Measurements from ENCODE around the gene TRNT1.

Gene TRNT1

DNA sequence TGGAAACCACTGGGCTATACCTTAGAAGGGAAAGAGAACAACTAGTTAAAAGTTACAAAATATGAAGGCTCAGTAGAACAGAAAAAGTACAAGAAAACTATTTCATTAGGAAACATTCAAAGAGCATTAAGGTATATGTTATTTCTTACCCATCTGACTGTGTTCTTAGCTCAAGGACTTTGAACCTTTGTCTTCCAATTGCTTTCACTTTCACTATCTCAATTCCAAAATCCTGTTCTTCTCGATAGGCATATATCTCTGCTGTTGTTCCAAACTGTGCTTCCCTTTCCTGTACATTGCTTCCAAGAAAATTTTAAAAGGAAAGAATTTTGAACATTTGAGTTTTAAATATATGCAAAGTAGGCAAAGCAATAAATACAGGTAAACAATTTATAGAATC is 45.9 kb downstream of the TRNT1 start:
- Histone ChIP-seq H3K4me2 (ENCODE audit: insufficient read depth, low read length) (peak overlapping the region; percentile 79), H3K4me1 (ENCODE audit: insufficient read depth, low read length) (peaks cover 59% of the 10 kb centered on the region), H4K20me1 (ENCODE audit: insufficient read depth, low read length) (no peaks in the 10 kb centered on the region; the same call in 1 of the 2 replicates), H3K27me3 (ENCODE audit: insufficient read depth, low read length, poor library complexity) (no peaks in the 10 kb centered on the region), H3K9ac (ENCODE audit: low read depth, low read length) (peak overlapping the region; percentile 57), H3K9me3 (ENCODE audit: insufficient read depth, low read length, severe bottlenecking) (no peaks in the 10 kb centered on the region), H3K4me3 (ENCODE audit: low read depth in 1 of 2, low read length in 2 of 2) (peak overlapping the region; percentile 30 to 55; a peak in 2 of 4 replicates), H2AFZ (ENCODE audit: low read depth, low read length) (peak overlapping the region; percentile 54), H3K36me3 (ENCODE audit: insufficient read depth, low read length) (peaks cover 62% of the 10 kb centered on the region), H3K27ac (ENCODE audit: low read length) (peak overlapping the region; percentile 78), H3K79me2 (ENCODE audit: insufficient read depth, low read length) (peaks cover 45% of the 10 kb centered on the region)
- ATAC-seq (ENCODE audit: insufficient read depth, low read depth) = peak; percentile 74
- TF ChIP-seq EZH2 (IDR thresholded peaks at IDR 0.05; ENCODE audit: borderline replicate concordance, low read depth, low read length, severe bottlenecking) = no peak
- TF ChIP-seq, protein P1, sequence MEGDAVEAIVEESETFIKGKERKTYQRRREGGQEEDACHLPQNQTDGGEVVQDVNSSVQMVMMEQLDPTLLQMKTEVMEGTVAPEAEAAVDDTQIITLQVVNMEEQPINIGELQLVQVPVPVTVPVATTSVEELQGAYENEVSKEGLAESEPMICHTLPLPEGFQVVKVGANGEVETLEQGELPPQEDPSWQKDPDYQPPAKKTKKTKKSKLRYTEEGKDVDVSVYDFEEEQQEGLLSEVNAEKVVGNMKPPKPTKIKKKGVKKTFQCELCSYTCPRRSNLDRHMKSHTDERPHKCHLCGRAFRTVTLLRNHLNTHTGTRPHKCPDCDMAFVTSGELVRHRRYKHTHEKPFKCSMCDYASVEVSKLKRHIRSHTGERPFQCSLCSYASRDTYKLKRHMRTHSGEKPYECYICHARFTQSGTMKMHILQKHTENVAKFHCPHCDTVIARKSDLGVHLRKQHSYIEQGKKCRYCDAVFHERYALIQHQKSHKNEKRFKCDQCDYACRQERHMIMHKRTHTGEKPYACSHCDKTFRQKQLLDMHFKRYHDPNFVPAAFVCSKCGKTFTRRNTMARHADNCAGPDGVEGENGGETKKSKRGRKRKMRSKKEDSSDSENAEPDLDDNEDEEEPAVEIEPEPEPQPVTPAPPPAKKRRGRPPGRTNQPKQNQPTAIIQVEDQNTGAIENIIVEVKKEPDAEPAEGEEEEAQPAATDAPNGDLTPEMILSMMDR (IDR thresholded peaks at IDR 0.05; ENCODE audit: borderline replicate concordance, extremely low read depth, low read length, poor library complexity, severe bottlenecking) = no peak
- no peak for DNase-seq

DNA sequence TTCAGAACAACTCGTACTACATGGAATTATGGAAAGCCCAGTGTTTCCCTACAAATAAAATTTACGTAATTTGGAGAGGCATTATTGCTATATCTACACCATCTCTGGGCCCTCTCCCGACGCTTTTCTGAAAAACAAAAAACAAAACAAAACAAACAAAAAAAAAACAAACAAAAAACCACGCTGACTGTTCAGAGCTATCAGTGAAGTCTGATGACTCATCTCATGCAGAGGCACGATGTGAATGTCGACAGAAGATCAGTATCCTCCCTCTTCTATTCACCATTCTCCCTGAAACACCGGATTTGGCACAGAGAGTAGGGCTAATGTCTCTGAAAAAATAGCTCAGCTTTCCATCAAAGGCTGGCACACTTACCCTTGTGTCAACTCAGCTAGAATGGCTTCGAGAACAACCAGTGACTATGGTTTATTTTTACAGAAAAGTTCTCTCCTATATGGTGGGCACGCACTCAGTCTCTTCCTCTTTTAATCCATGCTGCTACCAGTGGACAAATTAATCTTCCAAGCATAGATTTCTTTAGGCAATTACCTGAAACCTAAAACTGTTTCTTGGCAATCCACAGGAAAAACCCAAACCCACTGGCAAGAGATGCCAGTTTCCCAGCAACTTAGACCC is 51.2 kb downstream of the TRNT1 start:
- Histone ChIP-seq H3K36me3 (ENCODE audit: insufficient read depth, low read length) (peaks cover 15% of the 10 kb centered on the region), H3K79me2 (ENCODE audit: insufficient read depth, low read length) (peaks cover 51% of the 10 kb centered on the region), H3K4me2 (ENCODE audit: insufficient read depth, low read length) (peak overlapping the region; percentile 95), H4K20me1 (ENCODE audit: insufficient read depth, low read length) (peaks cover 18% of the 10 kb centered on the region), H3K4me3 (ENCODE audit: low read depth in 1 of 2, low read length in 2 of 2) (peak overlapping the region; percentile 82 to 93; a peak in 3 of 4 replicates), H3K9ac (ENCODE audit: low read depth, low read length) (peak overlapping the region; percentile 70), H3K9me3 (ENCODE audit: insufficient read depth, low read length, severe bottlenecking) (no peaks in the 10 kb centered on the region), H3K27ac (ENCODE audit: low read length) (peak overlapping the region; percentile 87; the same call in 1 of the 2 replicates), H2AFZ (ENCODE audit: low read depth, low read length) (no peak overlapping the region), H3K4me1 (ENCODE audit: insufficient read depth, low read length) (peaks cover 65% of the 10 kb centered on the region), H3K27me3 (ENCODE audit: insufficient read depth, low read length, poor library complexity) (no peaks in the 10 kb centered on the region)
- ATAC-seq (ENCODE audit: insufficient read depth, low read depth) = no peak
- no peak for TF ChIP-seq EZH2 (IDR thresholded peaks at IDR 0.05; ENCODE audit: borderline replicate concordance, low read depth, low read length, severe bottlenecking)
- TF ChIP-seq, protein P1 (IDR thresholded peaks at IDR 0.05; ENCODE audit: borderline replicate concordance, extremely low read depth, low read length, poor library complexity, severe bottlenecking) = no peak
- no peak for DNase-seq

DNA sequence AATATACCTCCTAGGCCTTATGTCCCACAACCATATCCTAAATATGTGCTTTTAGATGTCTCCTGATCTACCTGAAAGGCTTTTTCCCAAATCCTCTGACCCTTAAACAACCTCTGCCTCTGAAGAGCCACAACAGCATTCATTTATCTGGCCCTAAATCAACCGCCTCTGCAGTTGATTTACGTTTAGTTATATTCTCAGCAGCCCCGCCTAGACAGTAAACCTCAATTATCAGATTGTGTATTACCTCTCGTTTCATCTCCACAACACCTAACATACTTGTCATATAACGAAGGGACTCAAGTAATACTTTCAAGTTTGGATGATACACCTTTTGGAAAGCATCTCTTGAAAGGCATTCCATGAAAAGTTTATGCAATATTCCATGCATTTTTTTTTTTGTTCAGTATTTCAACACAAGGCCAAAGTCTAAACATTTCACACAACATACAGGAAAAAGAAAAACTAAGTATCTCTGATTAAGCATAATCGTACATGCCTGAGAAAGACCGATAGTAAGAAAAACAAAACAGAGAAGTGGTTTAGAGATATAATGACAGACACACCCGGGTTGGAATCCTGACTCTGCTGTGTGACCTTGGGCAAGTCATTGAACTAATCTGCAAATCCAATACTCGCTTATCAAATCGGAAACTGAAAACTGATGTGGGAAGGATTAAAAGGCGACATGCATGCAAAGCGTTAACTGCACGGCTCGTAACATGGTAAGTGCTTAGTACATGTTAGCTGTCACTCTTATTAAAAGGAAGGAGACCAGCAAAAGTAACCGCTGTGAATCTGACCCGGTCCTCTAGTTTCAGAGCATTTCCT is 52.0 kb downstream of the TRNT1 start:
- peaks cover 51% of the 10 kb centered on the region for H3K79me2 ChIP-seq (ENCODE audit: insufficient read depth, low read length)
- DNase-seq = no peak
- H3K4me3 ChIP-seq (ENCODE audit: low read depth in 1 of 2, low read length in 2 of 2) = peak overlapping the region; percentile 82 to 93
- H3K27me3 ChIP-seq (ENCODE audit: insufficient read depth, low read length, poor library complexity) = no peaks in the 10 kb centered on the region
- ATAC-seq (ENCODE audit: insufficient read depth, low read depth) = no peak
- H3K4me2 ChIP-seq (ENCODE audit: insufficient read depth, low read length) = peak overlapping the region; percentile 95
- peaks cover 57% of the 10 kb centered on the region for H3K4me1 ChIP-seq (ENCODE audit: insufficient read depth, low read length)
- peak overlapping the region; percentile 70 for H3K9ac ChIP-seq (ENCODE audit: low read depth, low read length)
- peak overlapping the region; percentile 87 for H3K27ac ChIP-seq (ENCODE audit: low read length)
- H4K20me1 ChIP-seq (ENCODE audit: insufficient read depth, low read length) = peaks cover 18% of the 10 kb centered on the region
- peak overlapping the region; percentile 78 for H2AFZ ChIP-seq (ENCODE audit: low read depth, low read length)
- no peaks in the 10 kb centered on the region for H3K9me3 ChIP-seq (ENCODE audit: insufficient read depth, low read length, severe bottlenecking)
- no peak for TF ChIP-seq EZH2 (IDR thresholded peaks at IDR 0.05; ENCODE audit: borderline replicate concordance, low read depth, low read length, severe bottlenecking)
- TF ChIP-seq, protein P1 (IDR thresholded peaks at IDR 0.05; ENCODE audit: borderline replicate concordance, extremely low read depth, low read length, poor library complexity, severe bottlenecking) = no peak
- peaks cover 7% of the 10 kb centered on the region for H3K36me3 ChIP-seq (ENCODE audit: insufficient read depth, low read length)
